Measurements from ENCODE around the gene ZNF628.

The ZNF628 gene

DNA sequence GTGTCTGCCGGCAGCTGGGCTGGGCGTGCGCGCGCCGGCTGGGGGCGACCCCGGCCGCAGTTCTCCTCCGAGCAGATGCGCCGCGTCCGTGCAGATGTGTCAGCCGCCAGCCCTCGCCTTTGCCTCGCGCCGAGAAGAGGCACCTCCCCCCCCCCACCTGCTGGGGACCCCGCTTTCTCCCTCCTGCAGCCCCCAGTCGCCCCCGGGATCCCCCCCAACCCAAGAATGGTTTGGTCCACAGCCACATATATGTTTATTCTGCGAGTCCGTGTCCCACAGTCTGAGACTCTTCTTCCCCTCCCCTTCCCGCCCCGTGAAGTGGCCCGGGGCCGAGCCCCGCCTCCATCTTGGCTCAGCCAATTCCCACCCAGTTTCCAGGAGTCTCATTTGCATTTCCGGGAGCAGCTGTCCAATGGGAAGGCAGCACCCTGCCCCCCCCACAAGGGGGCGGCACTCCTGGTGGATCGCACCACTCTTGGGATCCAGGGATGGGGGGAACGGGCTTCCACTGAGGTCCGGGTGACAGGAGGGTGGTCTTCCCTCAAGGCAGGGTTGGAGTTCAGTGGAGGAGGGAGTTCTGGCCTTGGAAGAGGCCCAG lies 23.6 kb upstream of the ZNF628 start:
- Histone ChIP-seq H3K4me3 (ENCODE audit: low read depth, low read length) (no peak overlapping the region), H3K27me3 (ENCODE audit: insufficient read depth, low read depth, severe bottlenecking) (peaks cover 11% of the 10 kb centered on the region)

DNA sequence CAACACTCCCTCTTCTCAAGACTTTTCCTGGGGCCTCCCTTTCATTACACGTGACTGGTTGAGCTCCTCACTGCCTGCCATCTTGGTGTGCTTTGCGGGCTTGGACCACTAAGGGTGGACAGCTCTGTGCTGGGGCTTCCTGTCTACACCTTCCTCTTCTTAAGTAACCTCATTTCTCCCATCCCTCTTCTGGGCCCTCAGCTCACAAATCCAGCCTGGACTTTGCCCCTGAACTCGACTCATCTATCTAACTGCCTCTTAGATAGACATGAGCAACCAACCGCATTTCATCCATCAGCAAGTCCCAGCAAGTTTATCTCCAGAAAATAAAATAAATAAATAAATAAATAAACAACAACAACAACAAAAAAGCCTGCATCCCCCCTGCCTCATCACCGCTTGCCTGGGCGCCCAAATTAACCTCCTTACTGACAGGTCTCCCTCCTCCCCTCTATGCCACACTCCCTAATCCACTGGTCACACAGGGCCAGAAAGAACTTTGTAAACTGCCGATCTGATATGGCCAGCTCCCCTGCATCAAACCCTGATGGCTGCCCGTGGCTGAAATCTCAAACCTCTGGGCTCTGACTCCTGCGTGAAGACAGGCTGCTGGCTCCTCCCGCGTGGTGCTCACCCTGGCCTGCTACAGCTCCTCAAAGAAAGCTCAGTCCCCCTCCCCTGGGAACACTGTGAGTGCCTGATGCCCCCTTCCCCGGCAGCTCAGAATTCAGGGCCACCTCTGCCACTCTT lies 22.7 kb upstream of the ZNF628 start:
- no peak overlapping the region for H3K4me3 ChIP-seq (ENCODE audit: low read depth, low read length)
- no peak for DNase-seq
- H3K9me3 ChIP-seq (ENCODE audit: severe bottlenecking) = no peaks in the 10 kb centered on the region
- TF ChIP-seq CTCF (IDR thresholded peaks at IDR 0.05; ENCODE audit: low read depth, low read length) = no peak
- H3K27ac ChIP-seq = no peak overlapping the region
- peaks cover 9% of the 10 kb centered on the region; the same call in 1 of the 2 replicates for H3K36me3 ChIP-seq
- peaks cover 11% of the 10 kb centered on the region for H3K27me3 ChIP-seq (ENCODE audit: insufficient read depth, low read depth, severe bottlenecking)

More for the DNA sequence above, 23.6 kb upstream of the ZNF628 start:
- peak; percentile 80 for DNase-seq
- no peaks in the 10 kb centered on the region for H3K9me3 ChIP-seq (ENCODE audit: severe bottlenecking)
- no peak for TF ChIP-seq CTCF (IDR thresholded peaks at IDR 0.05; ENCODE audit: low read depth, low read length)
- H3K27ac ChIP-seq = no peak overlapping the region
- H3K36me3 ChIP-seq = peaks cover 9% of the 10 kb centered on the region; the same call in 1 of the 2 replicates

- peak; percentile 74 for TF ChIP-seq CTCF (IDR thresholded peaks at IDR 0.05; ENCODE audit: low read depth, low read length)
- peak; percentile 89 for DNase-seq
- peak overlapping the region; percentile 49 for H3K27ac ChIP-seq
- peaks cover 9% of the 10 kb centered on the region; the same call in 1 of the 2 replicates for H3K36me3 ChIP-seq
- H3K27me3 ChIP-seq (ENCODE audit: insufficient read depth, low read depth, severe bottlenecking) = peaks cover 11% of the 10 kb centered on the region
- no peak overlapping the region for H3K4me3 ChIP-seq (ENCODE audit: low read depth, low read length)
- no peaks in the 10 kb centered on the region for H3K9me3 ChIP-seq (ENCODE audit: severe bottlenecking)
Measured at GRCh38 chr19:55454787-55455243, 21.6 kb upstream of the ZNF628 start.

DNA sequence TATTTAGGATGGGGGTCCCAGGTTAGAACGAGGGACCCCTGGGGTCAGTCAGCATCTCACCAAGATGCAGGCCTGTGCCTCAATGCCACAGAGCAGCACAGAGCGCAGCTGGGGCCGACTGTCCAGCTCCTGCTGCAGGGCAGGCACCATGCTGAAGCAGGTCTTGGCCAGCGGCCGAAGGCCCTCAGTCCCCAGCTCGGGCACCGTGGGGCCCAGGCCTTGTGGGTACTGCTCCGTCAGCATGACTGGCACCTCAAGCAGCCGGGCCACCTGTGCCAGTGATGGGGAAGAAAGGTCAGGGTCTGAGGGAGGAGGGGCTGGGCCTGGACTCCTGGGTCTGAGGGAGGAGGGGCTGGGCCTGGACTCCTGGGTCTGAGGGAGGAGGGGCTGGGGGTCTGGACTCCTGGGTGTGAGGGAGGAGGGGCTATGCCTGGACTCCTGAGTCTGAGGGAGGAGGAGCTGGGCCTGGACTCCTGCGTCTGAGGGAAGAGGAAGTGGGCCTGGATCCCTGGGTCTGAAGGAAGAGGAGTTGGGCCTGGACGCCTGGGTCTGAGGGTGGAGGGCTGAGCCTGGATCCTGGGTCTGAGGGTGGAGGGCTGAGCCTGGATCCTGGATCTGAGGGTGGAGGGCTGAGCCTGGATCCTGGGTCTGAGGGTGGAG lies 20.7 kb upstream of the ZNF628 start:
- H3K36me3 ChIP-seq = peaks cover 9% of the 10 kb centered on the region; the same call in 1 of the 2 replicates
- peaks cover 11% of the 10 kb centered on the region for H3K27me3 ChIP-seq (ENCODE audit: insufficient read depth, low read depth, severe bottlenecking)
- no peak for DNase-seq
- no peak overlapping the region for H3K27ac ChIP-seq
- no peaks in the 10 kb centered on the region for H3K9me3 ChIP-seq (ENCODE audit: severe bottlenecking)
- no peak for TF ChIP-seq CTCF (IDR thresholded peaks at IDR 0.05; ENCODE audit: low read depth, low read length)
- no peak overlapping the region for H3K4me3 ChIP-seq (ENCODE audit: low read depth, low read length)

GRCh38 chr19:55456347-55456746 lies 20.1 kb upstream of the ZNF628 start:
- no peak for TF ChIP-seq CTCF (IDR thresholded peaks at IDR 0.05; ENCODE audit: low read depth, low read length)
- Histone ChIP-seq H3K36me3 (peaks cover 11% of the 10 kb centered on the region; the same call in 1 of the 2 replicates), H3K4me3 (ENCODE audit: low read depth, low read length) (no peak overlapping the region), H3K9me3 (ENCODE audit: severe bottlenecking) (no peaks in the 10 kb centered on the region), H3K27ac (peak overlapping the region; percentile 77), H3K27me3 (ENCODE audit: insufficient read depth, low read depth, severe bottlenecking) (peaks cover 11% of the 10 kb centered on the region)
- no peak for DNase-seq
